ENCODE measurements around the gene TMEM52B.
"Not testable (repeated sequence)": the region's sequence is repeated elsewhere in the genome, so short reads cannot be mapped to it uniquely, and the experiment has no call there.

The TMEM52B gene

GRCh38 chr12:10191865-10192264 lies 13.0 kb downstream of the TMEM52B start:
- in situ Hi-C loops (cut with MboI; ENCODE audit: low sequenced_read_pairs, unreplicated experiment) = no loop called here
- no peak for TF ChIP-seq CTCF (IDR thresholded peaks at IDR 0.05; ENCODE audit: borderline replicate concordance, control extremely low read depth, extremely low read depth, insufficient read depth, missing control alignments)
- no peak for DNase-seq (ENCODE audit: low spot score)

GRCh38 chr12:10194160-10194670 lies 15.4 kb downstream of the TMEM52B start:
- in situ Hi-C loops (cut with MboI; ENCODE audit: low sequenced_read_pairs, unreplicated experiment) = no loop called here
- no peak for TF ChIP-seq CTCF (IDR thresholded peaks at IDR 0.05; ENCODE audit: borderline replicate concordance, control extremely low read depth, extremely low read depth, insufficient read depth, missing control alignments)
- no peak for DNase-seq (ENCODE audit: low spot score)

GRCh38 chr12:10196210-10196609 lies 17.4 kb downstream of the TMEM52B start:
- TF ChIP-seq CTCF (IDR thresholded peaks at IDR 0.05; ENCODE audit: borderline replicate concordance, control extremely low read depth, extremely low read depth, insufficient read depth, missing control alignments) = no peak
- in situ Hi-C loops (cut with MboI; ENCODE audit: low sequenced_read_pairs, unreplicated experiment) = no loop called here
- DNase-seq (ENCODE audit: low spot score) = peak; percentile 51

GRCh38 chr12:10197879-10198278 lies 19.0 kb downstream of the TMEM52B start:
- no peak for DNase-seq (ENCODE audit: low spot score)
- in situ Hi-C loops (cut with MboI; ENCODE audit: low sequenced_read_pairs, unreplicated experiment) = no loop called here
- TF ChIP-seq CTCF (IDR thresholded peaks at IDR 0.05; ENCODE audit: borderline replicate concordance, control extremely low read depth, extremely low read depth, insufficient read depth, missing control alignments) = no peak

- DNase-seq (ENCODE audit: low spot score); in situ Hi-C loops (cut with MboI; ENCODE audit: low sequenced_read_pairs, unreplicated experiment): not testable (repeated sequence)
Measured at GRCh38 chr12:10204495-10204894, 25.7 kb downstream of the TMEM52B start.

GRCh38 chr12:10205220-10205807 lies 26.5 kb downstream of the TMEM52B start:
- DNase-seq (ENCODE audit: low spot score) = no peak
- no peak for TF ChIP-seq CTCF (IDR thresholded peaks at IDR 0.05; ENCODE audit: borderline replicate concordance, control extremely low read depth, extremely low read depth, insufficient read depth, missing control alignments)
- in situ Hi-C loops (cut with MboI; ENCODE audit: low sequenced_read_pairs, unreplicated experiment) = no loop called here

GRCh38 chr12:10207136-10207535 lies 28.3 kb downstream of the TMEM52B start:
- in situ Hi-C loops (cut with MboI; ENCODE audit: low sequenced_read_pairs, unreplicated experiment) = no loop called here
- DNase-seq (ENCODE audit: low spot score) = no peak
- no peak for TF ChIP-seq CTCF (IDR thresholded peaks at IDR 0.05; ENCODE audit: borderline replicate concordance, control extremely low read depth, extremely low read depth, insufficient read depth, missing control alignments)

All from GM13976 (cell line).